SH-SY5Y (cell line): ENCODE measurements around the gene TNRC18.

Experiments used
- GATA2 ChIP-seq: IDR thresholded peaks from 2 replicates; pipeline ENCODE4 v1.6.1; 2011; ENCODE audit warnings: mild to moderate bottlenecking, low read depth, low read length
- GATA3 ChIP-seq: IDR thresholded peaks from 2 replicates; pipeline ENCODE4 v1.6.1; 2011; ENCODE audit warnings: low read depth, mild to moderate bottlenecking, low read length, moderate library complexity

DNA sequence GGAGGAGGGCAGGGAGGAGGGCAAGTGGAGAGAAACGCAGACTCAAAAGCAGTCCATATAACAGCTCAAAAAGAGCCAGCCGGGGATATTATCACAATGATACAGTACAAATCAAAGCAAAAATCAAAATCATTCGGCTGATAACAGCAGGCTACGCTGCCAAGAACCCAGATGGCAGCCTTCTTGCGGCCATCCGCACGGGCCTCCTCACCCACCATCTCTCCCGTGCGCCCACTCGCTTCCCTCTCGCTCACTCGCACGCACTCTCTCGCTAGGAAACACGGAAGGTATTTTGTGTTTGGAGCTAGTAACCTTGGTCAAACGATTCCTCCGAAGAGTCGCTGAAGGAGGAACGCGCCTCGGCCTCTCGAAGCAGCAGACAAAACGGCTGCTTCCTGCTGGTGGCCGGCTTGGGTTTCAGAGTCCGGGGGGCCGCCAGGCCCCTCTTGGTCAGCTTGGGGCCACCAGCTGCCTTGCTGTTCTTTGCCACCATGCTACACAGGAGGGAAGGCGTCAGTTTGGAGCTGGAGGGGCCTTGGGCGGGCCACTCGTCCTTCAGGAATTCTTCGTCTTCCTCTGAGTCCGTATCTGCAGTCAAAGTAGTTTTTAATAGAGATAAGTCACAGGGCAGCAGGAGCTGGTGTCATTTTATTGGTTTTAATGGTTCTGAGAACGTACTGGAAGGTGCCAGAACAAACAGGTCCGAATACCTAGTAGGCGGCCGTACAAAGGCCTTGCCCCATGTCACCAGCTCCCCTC, 71.9 kb downstream of the TNRC18 start:
- TF ChIP-seq GATA3 (no peak), GATA2 (no peak)
